Epithelial cell of esophagus (primary cell): ENCODE data around the gene EXD3.

ENCODE experiments used
- DNase-seq: peaks from one replicate; pipeline ENCODE4 v3.0.0; 2010; ENCODE audit warnings: low read depth
- H3K4me3 ChIP-seq: 2 replicates; pipeline ENCODE4 v1.5.1; 2011; ENCODE audit warnings: mild to moderate bottlenecking, low read length, control low read depth
- CTCF ChIP-seq: IDR thresholded peaks from 2 replicates; pipeline ENCODE4 v1.5.1; 2011; ENCODE audit warnings: low read depth, mild to moderate bottlenecking, low read length, control low read depth, inconsistent platforms; ENCODE audit not compliant: insufficient read depth; ENCODE audit errors: missing control alignments

The EXD3 gene

GRCh38 chr9:137365552-137366444, 57.2 kb downstream of the EXD3 start:
- no peak overlapping the region for H3K4me3 ChIP-seq
- TF ChIP-seq CTCF = no peak
- DNase-seq = no peak

GRCh38 chr9:137365056-137365455, 57.9 kb downstream of the EXD3 start:
- H3K4me3 ChIP-seq = no peak overlapping the region
- no peak for DNase-seq
- no peak for TF ChIP-seq CTCF

- DNase-seq = no peak
- no peak for TF ChIP-seq CTCF
- no peak overlapping the region for H3K4me3 ChIP-seq
Measured at GRCh38 chr9:137359850-137360249, 63.1 kb downstream of the EXD3 start.

GRCh38 chr9:137358126-137358525, 64.8 kb downstream of the EXD3 start:
- TF ChIP-seq CTCF = no peak
- H3K4me3 ChIP-seq = no peak overlapping the region
- DNase-seq = no peak

- no peak for DNase-seq
- no peak overlapping the region for H3K4me3 ChIP-seq
- TF ChIP-seq CTCF = no peak
Measured at GRCh38 chr9:137357166-137357565, 65.8 kb downstream of the EXD3 start.

GRCh38 chr9:137355761-137356365, 67.1 kb downstream of the EXD3 start:
- DNase-seq = no peak
- TF ChIP-seq CTCF = no peak
- H3K4me3 ChIP-seq = no peak overlapping the region
